Stomach (tissue), 4 donors: ENCODE data around the gene GDPD1.

Experiments
- EP300 ChIP-seq: sonication (generic); formaldehyde crosslinking; IDR thresholded peaks from one replicate; pipeline ENCODE4 v1.6.1; 2017; ENCODE audit warnings: antibody characterized with exemption
- POLR2A ChIP-seq, 4 donors: fragments of 450-650 bp; IDR thresholded peaks; one replicate each; pipeline ENCODE4 v1.6.1; 2016; ENCODE audit warnings: antibody characterized with exemption in 4 of 4, control low read depth in 2 of 4, mild to moderate bottlenecking in 1 of 4, moderate library complexity in 1 of 4
- TF ChIP-seq, protein P1 (sequence below), 7 experiments: fragments of 450-650 bp in 4 of 7; fragments of 200-600 bp in 3 of 7; sonication (generic) in 3 of 7; IDR thresholded peaks; one replicate each; pipeline ENCODE4 v1.5.1; 2016 to 2019; ENCODE audit warnings: antibody characterized with exemption in 7 of 7, control low read depth in 2 of 7, mild to moderate bottlenecking in 1 of 7

DNA sequence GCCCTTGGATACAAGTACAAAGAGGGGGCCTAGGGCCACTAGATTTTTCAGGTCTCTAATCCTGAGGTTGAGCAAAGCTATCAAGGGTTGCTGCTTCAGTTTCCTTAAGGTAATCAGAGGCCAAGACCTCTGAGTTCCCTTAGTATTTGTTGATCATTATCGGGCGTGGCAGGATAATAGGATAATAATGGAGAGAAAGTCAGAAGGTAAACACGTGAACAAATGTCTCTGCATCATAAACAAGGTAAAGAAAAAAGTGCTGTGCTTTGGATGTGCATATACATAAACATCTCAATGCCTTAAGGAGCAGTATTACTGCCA lies 69.6 kb downstream of the GDPD1 start:
- TF ChIP-seq, protein P1, sequence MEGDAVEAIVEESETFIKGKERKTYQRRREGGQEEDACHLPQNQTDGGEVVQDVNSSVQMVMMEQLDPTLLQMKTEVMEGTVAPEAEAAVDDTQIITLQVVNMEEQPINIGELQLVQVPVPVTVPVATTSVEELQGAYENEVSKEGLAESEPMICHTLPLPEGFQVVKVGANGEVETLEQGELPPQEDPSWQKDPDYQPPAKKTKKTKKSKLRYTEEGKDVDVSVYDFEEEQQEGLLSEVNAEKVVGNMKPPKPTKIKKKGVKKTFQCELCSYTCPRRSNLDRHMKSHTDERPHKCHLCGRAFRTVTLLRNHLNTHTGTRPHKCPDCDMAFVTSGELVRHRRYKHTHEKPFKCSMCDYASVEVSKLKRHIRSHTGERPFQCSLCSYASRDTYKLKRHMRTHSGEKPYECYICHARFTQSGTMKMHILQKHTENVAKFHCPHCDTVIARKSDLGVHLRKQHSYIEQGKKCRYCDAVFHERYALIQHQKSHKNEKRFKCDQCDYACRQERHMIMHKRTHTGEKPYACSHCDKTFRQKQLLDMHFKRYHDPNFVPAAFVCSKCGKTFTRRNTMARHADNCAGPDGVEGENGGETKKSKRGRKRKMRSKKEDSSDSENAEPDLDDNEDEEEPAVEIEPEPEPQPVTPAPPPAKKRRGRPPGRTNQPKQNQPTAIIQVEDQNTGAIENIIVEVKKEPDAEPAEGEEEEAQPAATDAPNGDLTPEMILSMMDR (IDR thresholded peaks at IDR 0.05), result no peak
- TF ChIP-seq EP300 (no peak), POLR2A (IDR thresholded peaks at IDR 0.05) (no peak)
